Muscle layer of colon (tissue), 2 donors: ENCODE results near the gene RARRES2.
"Not testable (repeated sequence)": the region's sequence is repeated elsewhere in the genome, so short reads cannot be mapped to it uniquely, and the experiment has no call there.

Experiments
- H3K27ac ChIP-seq: one replicate; pipeline ENCODE4 v1.7.0; 2013; ENCODE audit warnings: low read depth, mild to moderate bottlenecking, low read length, moderate library complexity
- H3K27me3 ChIP-seq, 2 donors: one replicate each; pipeline ENCODE4 v1.7.0; 2013; ENCODE audit warnings: low read length in 2 of 2, mild to moderate bottlenecking in 2 of 2; ENCODE audit not compliant: insufficient read depth in 2 of 2, control insufficient read depth in 1 of 2
- H3K36me3 ChIP-seq: one replicate; pipeline ENCODE4 v1.7.0; 2013; ENCODE audit warnings: mild to moderate bottlenecking, low read length; ENCODE audit not compliant: insufficient read depth
- H3K4me1 ChIP-seq: one replicate; pipeline ENCODE4 v1.7.0; 2013; ENCODE audit warnings: mild to moderate bottlenecking, low read length; ENCODE audit not compliant: insufficient read depth
- H3K4me3 ChIP-seq, 2 donors: one replicate each; pipeline ENCODE4 v1.7.0; 2013; ENCODE audit warnings: low read length in 2 of 2, low read depth in 1 of 2, mild to moderate bottlenecking in 1 of 2, moderate library complexity in 1 of 2
- H3K9ac ChIP-seq: one replicate; pipeline ENCODE4 v1.7.0; 2013; ENCODE audit warnings: low read length
- H3K9me3 ChIP-seq: one replicate; pipeline ENCODE4 v1.7.0; 2013; ENCODE audit warnings: mild to moderate bottlenecking, low read length
- donor health status: abdominal sarcoma.
- donor health status: Adenocarcinoma of cecum.

Gene RARRES2

GRCh38 chr7:150341263-150342120 is at the start of gene RARRES2:
Gene RARRES2 (minus strand): TSS chr7:150341629. CDS start chr7:150340609, 1,020 bp downstream.
- Histone ChIP-seq H3K36me3 (peaks cover 4% of the 10 kb centered on the region), H3K4me1 (peaks cover 38% of the 10 kb centered on the region), H3K27ac (peak within 1 kb of the TSS; percentile 86)

GRCh38 chr7:150390205-150390604 is 48.8 kb upstream of the RARRES2 start:
- Histone ChIP-seq H3K4me1 (peaks cover 16% of the 10 kb centered on the region), H3K27ac (no peak overlapping the region), H3K36me3 (peaks cover 3% of the 10 kb centered on the region), H3K27me3 (no peaks in the 10 kb centered on the region), H3K9me3 (no peaks in the 10 kb centered on the region), H3K9ac (no peak overlapping the region), H3K4me3 (no peak overlapping the region)

More at GRCh38 chr7:150341263-150342120, at the start of gene RARRES2:
- H3K9me3 ChIP-seq: no peaks in the 10 kb centered on the region
- H3K4me3 ChIP-seq: peak within 1 kb of the TSS; percentile 50 to 69
- no peaks in the 10 kb centered on the region for H3K27me3 ChIP-seq
- H3K9ac ChIP-seq: peak within 1 kb of the TSS; percentile 74

DNA sequence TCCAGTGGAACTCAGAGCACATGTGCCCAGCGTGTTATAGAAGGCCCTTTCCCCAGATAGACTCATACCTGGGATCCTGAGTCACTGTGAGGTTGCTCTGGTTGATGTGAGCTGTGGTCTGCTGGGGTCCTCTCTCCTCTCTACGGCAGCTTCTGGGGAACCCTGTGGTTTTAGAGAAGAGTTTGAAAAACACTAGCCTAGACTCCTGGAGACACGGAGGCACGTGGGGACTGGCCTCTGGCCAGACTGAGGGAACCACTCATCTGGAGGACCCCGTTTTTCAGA is 48.0 kb upstream of the RARRES2 start:
- H3K4me3 ChIP-seq: no peak overlapping the region
- no peak overlapping the region for H3K27ac ChIP-seq
- peaks cover 3% of the 10 kb centered on the region for H3K36me3 ChIP-seq
- H3K9me3 ChIP-seq: no peaks in the 10 kb centered on the region
- peaks cover 17% of the 10 kb centered on the region for H3K4me1 ChIP-seq
- no peaks in the 10 kb centered on the region for H3K27me3 ChIP-seq
- H3K9ac ChIP-seq: peak overlapping the region; percentile 33

DNA sequence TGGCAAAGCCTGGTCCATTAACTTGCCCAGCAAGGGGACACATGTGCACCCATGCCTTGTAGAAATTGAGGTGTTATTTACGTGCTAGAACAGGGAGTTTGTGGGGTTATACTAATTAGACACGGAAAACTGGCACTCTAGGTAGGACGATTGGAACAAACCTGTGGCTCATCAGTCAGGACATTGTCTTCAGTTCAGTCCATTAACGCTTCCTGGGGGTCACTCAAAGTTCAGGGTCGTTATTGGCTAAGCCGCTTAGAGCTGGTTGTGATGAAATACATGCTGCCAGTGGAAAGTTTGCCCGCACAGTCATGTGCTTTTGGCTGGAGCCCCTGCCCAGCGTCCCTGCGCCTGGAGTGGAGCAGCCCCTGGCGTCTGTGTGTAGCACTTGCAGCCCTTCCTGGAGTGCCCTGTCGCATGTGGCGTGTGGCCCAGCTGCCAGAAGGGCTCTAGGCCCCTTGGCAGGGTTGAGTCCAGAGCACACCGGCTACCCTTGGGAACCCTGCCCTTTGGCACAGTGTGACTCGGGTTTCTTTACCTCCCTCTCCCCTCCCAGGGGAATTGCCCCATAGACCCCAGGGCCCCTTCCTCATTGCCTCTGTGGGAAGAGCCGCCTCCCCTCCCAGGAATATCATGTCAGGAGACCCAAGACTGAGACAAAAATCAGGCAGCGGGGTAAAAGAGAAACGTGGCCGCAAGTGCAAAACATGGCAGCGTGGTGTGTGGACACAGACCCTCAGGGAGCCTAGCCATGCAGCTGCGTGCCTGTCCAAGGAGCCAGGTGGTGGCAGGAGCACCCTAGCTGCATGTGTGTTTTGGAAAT is 47.5 kb upstream of the RARRES2 start:
- H3K4me3 ChIP-seq: no peak overlapping the region
- H3K27me3 ChIP-seq: no peaks in the 10 kb centered on the region
- peaks cover 21% of the 10 kb centered on the region for H3K4me1 ChIP-seq
- no peaks in the 10 kb centered on the region for H3K9me3 ChIP-seq
- peak overlapping the region; percentile 47 for H3K27ac ChIP-seq
- peak overlapping the region; percentile 33 for H3K9ac ChIP-seq
- H3K36me3 ChIP-seq: peaks cover 3% of the 10 kb centered on the region

DNA sequence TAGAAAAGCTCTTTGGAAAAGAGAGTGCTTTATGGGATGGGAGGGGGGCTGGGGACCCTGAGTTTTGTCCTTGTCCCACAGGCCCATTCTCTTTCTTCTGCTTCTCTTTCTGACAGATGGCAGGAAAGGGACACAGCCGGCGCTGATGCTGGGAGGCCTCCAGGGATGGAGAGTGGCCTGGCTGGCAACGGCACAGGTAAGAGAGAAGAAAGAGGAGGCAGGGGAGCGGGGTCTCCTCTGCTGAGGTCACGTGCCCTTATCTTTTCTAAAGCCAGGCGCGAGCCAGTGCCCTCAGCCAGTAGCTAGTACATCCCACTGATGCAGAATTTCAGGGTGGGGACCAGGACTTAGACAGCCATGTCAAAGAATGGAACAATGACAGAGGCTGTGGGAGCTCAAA is 46.9 kb upstream of the RARRES2 start:
- Histone ChIP-seq H3K9me3 (no peaks in the 10 kb centered on the region), H3K9ac (peak overlapping the region; percentile 33), H3K27me3 (no peaks in the 10 kb centered on the region), H3K36me3 (peaks cover 3% of the 10 kb centered on the region), H3K27ac (peak overlapping the region; percentile 47), H3K4me1 (peaks cover 26% of the 10 kb centered on the region), H3K4me3 (no peak overlapping the region)

DNA sequence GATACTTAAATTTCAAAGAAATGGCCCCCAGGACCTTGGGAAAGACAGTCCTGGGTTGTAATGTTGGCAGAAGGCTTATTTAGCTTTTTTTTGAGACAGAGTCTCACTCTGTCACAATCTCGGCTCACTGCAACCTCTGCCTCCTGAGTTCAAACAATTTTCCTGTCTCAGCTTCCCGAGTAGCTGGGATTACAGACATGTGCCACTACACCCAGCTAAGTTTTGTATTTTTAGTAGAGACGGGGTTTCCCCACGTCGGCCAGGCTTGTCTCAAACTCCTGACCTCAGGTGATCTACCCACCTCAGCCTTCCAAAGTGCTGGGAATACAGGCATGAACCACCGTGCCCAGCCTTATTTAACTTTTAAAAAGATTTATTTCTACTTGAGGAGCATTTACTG is 44.5 kb upstream of the RARRES2 start:
- not testable (repeated sequence) for H3K36me3 ChIP-seq, H3K9me3 ChIP-seq, H3K27ac ChIP-seq, H3K4me3 ChIP-seq, H3K9ac ChIP-seq, H3K27me3 ChIP-seq
- H3K4me1 ChIP-seq: peaks cover 35% of the 10 kb centered on the region

GRCh38 chr7:150385302-150385723 is 43.9 kb upstream of the RARRES2 start:
- H3K4me1 ChIP-seq: peaks cover 40% of the 10 kb centered on the region
- H3K9ac ChIP-seq: no peak overlapping the region
- H3K27ac ChIP-seq: no peak overlapping the region
- no peaks in the 10 kb centered on the region for H3K27me3 ChIP-seq
- no peaks in the 10 kb centered on the region for H3K9me3 ChIP-seq
- peaks cover 3% of the 10 kb centered on the region for H3K36me3 ChIP-seq
- no peak overlapping the region for H3K4me3 ChIP-seq

DNA sequence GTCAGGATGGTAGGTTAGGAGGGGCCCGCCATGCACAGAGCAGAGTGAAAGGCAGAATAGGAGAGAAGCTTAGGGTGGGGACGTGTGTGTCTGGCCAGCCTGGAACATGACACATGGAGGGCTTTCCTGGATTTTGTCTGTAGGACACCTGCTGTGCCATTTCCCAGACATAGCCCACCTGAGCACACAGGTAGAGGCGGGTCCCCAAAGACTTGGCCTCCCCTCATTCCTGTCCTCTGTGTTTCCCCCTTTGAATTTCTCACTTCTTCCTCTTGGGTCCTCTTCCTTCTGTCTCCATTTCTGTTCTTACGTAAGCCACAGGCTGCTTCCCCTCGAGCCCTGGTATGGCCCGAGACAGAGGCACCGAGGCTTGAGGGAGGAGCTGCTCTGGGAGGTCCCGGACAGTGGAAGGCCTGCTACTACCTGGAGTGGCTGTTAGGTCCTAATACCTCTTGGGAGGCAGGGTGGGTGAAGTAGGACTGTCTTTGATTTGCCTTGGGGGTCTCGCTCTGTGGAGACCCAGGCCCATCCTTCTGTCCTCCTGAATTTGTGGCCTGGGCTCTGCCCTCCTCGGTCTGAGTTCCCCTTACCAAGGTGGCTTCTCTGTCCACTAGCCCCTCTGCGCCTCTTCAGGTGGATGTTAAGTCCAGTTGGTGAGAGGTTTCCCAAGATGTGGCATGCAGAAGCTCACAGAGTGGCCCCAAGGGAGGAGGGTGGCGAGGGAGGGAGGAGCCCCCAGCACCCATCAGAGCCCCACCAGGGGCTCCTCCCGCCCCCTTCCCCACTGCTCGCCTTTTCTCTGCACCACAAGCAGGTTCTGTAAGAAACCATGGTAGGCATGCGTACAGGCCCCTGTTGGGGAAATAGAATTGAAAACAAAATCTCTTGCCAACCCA is 43.2 kb upstream of the RARRES2 start:
- Histone ChIP-seq H3K4me3 (no peak overlapping the region), H3K9me3 (no peaks in the 10 kb centered on the region), H3K9ac (no peak overlapping the region), H3K36me3 (peaks cover 3% of the 10 kb centered on the region), H3K4me1 (peaks cover 44% of the 10 kb centered on the region), H3K27ac (no peak overlapping the region), H3K27me3 (no peaks in the 10 kb centered on the region)

DNA sequence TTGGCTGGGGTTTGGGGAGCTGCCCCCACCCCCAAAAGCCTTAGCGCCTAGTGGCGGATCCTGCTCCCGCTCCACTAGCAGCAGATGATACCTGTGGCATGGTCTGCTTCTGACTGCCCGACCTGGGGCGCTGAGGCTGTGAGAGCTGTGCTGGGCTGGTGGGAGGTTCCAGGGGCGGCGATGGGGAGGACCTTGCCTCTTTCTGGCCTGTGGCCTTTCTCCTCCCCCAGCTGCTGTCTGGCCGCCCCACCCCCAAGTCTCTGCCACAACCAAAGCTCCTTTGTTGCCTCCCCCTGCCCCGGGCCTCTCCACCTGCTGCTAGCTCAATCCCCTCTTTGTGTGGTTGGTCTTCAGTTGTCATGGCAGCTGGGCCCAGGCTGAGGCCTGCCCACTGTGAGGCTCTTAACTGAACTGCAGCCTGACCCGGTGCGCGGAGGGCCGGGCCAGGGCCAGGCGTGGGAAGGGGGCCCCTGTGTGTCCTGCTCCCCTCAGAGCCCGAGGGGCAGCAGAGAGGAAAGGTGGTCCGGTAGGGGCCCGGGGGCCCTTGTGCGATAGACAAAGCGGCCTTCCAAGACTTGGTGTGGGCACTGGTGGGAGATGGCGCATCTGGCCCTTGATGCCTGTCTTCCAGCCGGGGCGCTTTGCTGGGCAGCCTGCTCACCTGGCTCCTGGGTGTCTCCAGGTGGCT is 42.4 kb upstream of the RARRES2 start:
- H3K4me3 ChIP-seq: no peak overlapping the region
- no peaks in the 10 kb centered on the region for H3K9me3 ChIP-seq
- H3K4me1 ChIP-seq: peaks cover 37% of the 10 kb centered on the region
- no peak overlapping the region for H3K27ac ChIP-seq
- H3K36me3 ChIP-seq: no peaks in the 10 kb centered on the region
- no peak overlapping the region for H3K9ac ChIP-seq
- H3K27me3 ChIP-seq: no peaks in the 10 kb centered on the region

DNA sequence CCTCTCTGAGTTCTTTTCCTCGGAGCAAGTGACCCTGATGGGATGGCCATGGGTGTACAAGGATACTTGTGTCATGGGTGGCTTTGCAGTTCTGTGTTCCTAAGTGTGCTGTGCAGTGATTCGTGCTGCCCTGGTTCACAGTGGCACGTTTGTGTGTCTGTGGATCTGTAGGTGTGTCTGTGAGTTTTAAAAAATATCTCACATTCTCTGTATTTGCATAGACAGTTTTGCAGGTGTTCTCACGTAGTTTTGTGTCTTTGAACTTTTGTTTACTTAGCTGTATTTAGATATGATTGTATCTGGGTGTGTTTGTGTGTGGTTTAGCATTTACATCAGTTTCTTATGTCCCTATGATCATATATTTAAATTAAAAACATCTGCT is 41.4 kb upstream of the RARRES2 start:
- Histone ChIP-seq H3K4me3 (no peak overlapping the region), H3K4me1 (peaks cover 34% of the 10 kb centered on the region)

More for the DNA sequence above, 41.4 kb upstream of the RARRES2 start:
- Histone ChIP-seq H3K36me3 (no peaks in the 10 kb centered on the region), H3K9me3 (no peaks in the 10 kb centered on the region), H3K27me3 (no peaks in the 10 kb centered on the region), H3K9ac (no peak overlapping the region), H3K27ac (no peak overlapping the region)
